GM19025 (cell line): Measurements from ENCODE around the gene TRIM60.
"Not testable (repeated sequence)": the region's sequence is repeated elsewhere in the genome, so short reads cannot be mapped to it uniquely, and the experiment has no call there.

Experiments used
- ATAC-seq: cut with Tn5 transposase; IDR thresholded peaks from one replicate; pipeline ENCODE4 v1.9.1; 2021; ENCODE audit warnings: mild to moderate bottlenecking, low read depth, moderate library complexity; ENCODE audit not compliant: unreplicated experiment

The TRIM60 gene

GRCh38 chr4:165031436-165032211, at the start of gene TRIM60:
TSS of gene TRIM60 (plus strand) at chr4:165031999. CDS start at chr4:165040073, 8,074 bp downstream.
- ATAC-seq, result no peak

GRCh38 chr4:164989471-164989870, 42.3 kb upstream of the TRIM60 start:
- ATAC-seq, result no peak

GRCh38 chr4:164990786-164991185, 41.0 kb upstream of the TRIM60 start:
- ATAC-seq, result not testable (repeated sequence)

- not testable (repeated sequence) for ATAC-seq
Measured at GRCh38 chr4:164996123-164996522, 35.7 kb upstream of the TRIM60 start.

- ATAC-seq, result no peak
Measured at GRCh38 chr4:164997324-164997723, 34.5 kb upstream of the TRIM60 start.

GRCh38 chr4:164997941-164998340, 33.9 kb upstream of the TRIM60 start:
- no peak for ATAC-seq

- ATAC-seq, result not testable (repeated sequence)
Measured at GRCh38 chr4:164998526-164999080, 33.2 kb upstream of the TRIM60 start.

- ATAC-seq, result not testable (repeated sequence)
Measured at GRCh38 chr4:165001957-165002356, 29.8 kb upstream of the TRIM60 start.

GRCh38 chr4:165005352-165005925, 26.4 kb upstream of the TRIM60 start:
- ATAC-seq, result no peak

- no peak for ATAC-seq
Measured at GRCh38 chr4:165006456-165006855, 25.3 kb upstream of the TRIM60 start.

- no peak for ATAC-seq
Measured at GRCh38 chr4:165006886-165007285, 24.9 kb upstream of the TRIM60 start.

GRCh38 chr4:165009493-165010227, 22.1 kb upstream of the TRIM60 start:
- peak; percentile 54 for ATAC-seq

GRCh38 chr4:165010487-165010886, 21.3 kb upstream of the TRIM60 start:
- ATAC-seq, result no peak

GRCh38 chr4:165010991-165011390, 20.8 kb upstream of the TRIM60 start:
- ATAC-seq, result no peak

- no peak for ATAC-seq
Measured at GRCh38 chr4:165011403-165011802, 20.4 kb upstream of the TRIM60 start.

GRCh38 chr4:165013691-165014090, 18.1 kb upstream of the TRIM60 start:
- no peak for ATAC-seq

- peak; percentile 55 for ATAC-seq
Measured at GRCh38 chr4:165016971-165017370, 14.8 kb upstream of the TRIM60 start.

- ATAC-seq, result not testable (repeated sequence)
Measured at GRCh38 chr4:165019995-165020394, 11.8 kb upstream of the TRIM60 start.

- not testable (repeated sequence) for ATAC-seq
Measured at GRCh38 chr4:165025782-165026181, 6.0 kb upstream of the TRIM60 start.

GRCh38 chr4:165027762-165028402, 3.9 kb upstream of the TRIM60 start:
- no peak for ATAC-seq

- no peak for ATAC-seq
Measured at GRCh38 chr4:165048170-165048569, 16.4 kb downstream of the TRIM60 start.
